Left ventricle myocardium inferior (tissue), 1 donor: ENCODE measurements around the gene BMPR2. TPM values are rescaled to one million over a fixed set of nuclear protein-coding genes. Genes with fewer than 3 reads are reported as not detected.
"Not testable (repeated sequence)": the region's sequence is repeated elsewhere in the genome, so short reads cannot be mapped to it uniquely, and the experiment has no call there.

Experiments
- DNase-seq: peaks from one replicate; pipeline ENCODE4 v3.0.0-alpha.2; 2020
- H3K27ac ChIP-seq: fragments of 200-600 bp; replicated peaks from 2 replicates; pipeline ENCODE4 v1.8.0; 2021
- H3K27me3 ChIP-seq: fragments of 200-600 bp; 2 replicates; pipeline ENCODE4 v1.8.0; 2021; ENCODE audit warnings: low read depth
- H3K36me3 ChIP-seq: fragments of 200-600 bp; 2 replicates; pipeline ENCODE4 v1.8.0; 2021
- H3K4me1 ChIP-seq: fragments of 200-600 bp; 2 replicates; pipeline ENCODE4 v1.8.0; 2021
- H3K4me3 ChIP-seq: fragments of 200-600 bp; 2 replicates; pipeline ENCODE4 v1.8.0; 2021; ENCODE audit warnings: mild to moderate bottlenecking, moderate library complexity
- H3K9me3 ChIP-seq: fragments of 200-600 bp; replicated peaks from 2 replicates; pipeline ENCODE4 v1.8.0; 2021
- CTCF ChIP-seq: fragments of 200-600 bp; IDR thresholded peaks from 2 replicates; pipeline ENCODE4 v1.8.0; 2021; ENCODE audit warnings: antibody characterized with exemption, mild to moderate bottlenecking, borderline replicate concordance
- intact Hi-C: fragments of 100-400 bp; cut with micrococcal nuclease; formaldehyde crosslinking; loops from one replicate; pipeline ENCODE4 v1.11.0; 2022
- total RNA-seq: library from RNA; stranded (reverse); fragmentation: NEBNext Ultra II Directional; extraction: Animal tissue kit (Norgen Biotek cat#: 25700); gene quantifications from one replicate; pipeline ENCODE4 v1.2.1, GENCODE V29; 2021
- donor health status: DM: no; HTN: yes; CAD: no; lungs with severe emphysema.

The BMPR2 gene
- total RNA-seq, 1 donor from 2014 or later = 51.7 TPM

- intact Hi-C loops = no loop called here
Observed at GRCh38 chr2:202491514-202491913, 115.4 kb downstream of the BMPR2 start.

GRCh38 chr2:202494300-202495229, 118.4 kb downstream of the BMPR2 start:
- intact Hi-C loops = no loop called here
- peak overlapping the region; percentile 14 for H3K27ac ChIP-seq
- DNase-seq = no peak

More at GRCh38 chr2:202491514-202491913, 115.4 kb downstream of the BMPR2 start:
- DNase-seq = no peak
- H3K27ac ChIP-seq = no peak overlapping the region
- peaks cover 51% of the 10 kb centered on the region for H3K4me1 ChIP-seq
- no peak for TF ChIP-seq CTCF
- H3K9me3 ChIP-seq = no peaks in the 10 kb centered on the region
- no peak overlapping the region for H3K4me3 ChIP-seq
- no peaks in the 10 kb centered on the region for H3K27me3 ChIP-seq
- H3K36me3 ChIP-seq = no peaks in the 10 kb centered on the region

GRCh38 chr2:202495230-202495604, 119.1 kb downstream of the BMPR2 start:
- TF ChIP-seq CTCF = no peak
- H3K27me3 ChIP-seq = no peaks in the 10 kb centered on the region
- no peak for DNase-seq
- no peak overlapping the region for H3K27ac ChIP-seq
- intact Hi-C loops = no loop called here
- H3K9me3 ChIP-seq = no peaks in the 10 kb centered on the region
- H3K36me3 ChIP-seq = no peaks in the 10 kb centered on the region
- no peak overlapping the region for H3K4me3 ChIP-seq
- H3K4me1 ChIP-seq = peaks cover 48% of the 10 kb centered on the region

More at GRCh38 chr2:202494300-202495229, 118.4 kb downstream of the BMPR2 start:
- Histone ChIP-seq H3K27me3 (no peaks in the 10 kb centered on the region), H3K36me3 (no peaks in the 10 kb centered on the region), H3K4me3 (no peak overlapping the region), H3K4me1 (peaks cover 52% of the 10 kb centered on the region), H3K9me3 (no peaks in the 10 kb centered on the region)
- TF ChIP-seq CTCF = no peak

GRCh38 chr2:202496835-202497472, 120.8 kb downstream of the BMPR2 start:
- intact Hi-C loops, H3K9me3 ChIP-seq, H3K36me3 ChIP-seq, H3K4me3 ChIP-seq, DNase-seq, H3K27ac ChIP-seq, H3K27me3 ChIP-seq: not testable (repeated sequence)
- peaks cover 31% of the 10 kb centered on the region for H3K4me1 ChIP-seq

GRCh38 chr2:202497473-202497866, 121.3 kb downstream of the BMPR2 start:
- H3K9me3 ChIP-seq, H3K4me3 ChIP-seq, H3K27ac ChIP-seq, DNase-seq, intact Hi-C loops, H3K27me3 ChIP-seq, H3K36me3 ChIP-seq: not testable (repeated sequence)
- peaks cover 27% of the 10 kb centered on the region for H3K4me1 ChIP-seq

GRCh38 chr2:202499841-202500240, 123.7 kb downstream of the BMPR2 start:
- H3K4me3 ChIP-seq, intact Hi-C loops, H3K27ac ChIP-seq, H3K27me3 ChIP-seq, DNase-seq, H3K9me3 ChIP-seq, H3K4me1 ChIP-seq: not testable (repeated sequence)
- H3K36me3 ChIP-seq = peaks cover 16% of the 10 kb centered on the region

- H3K9me3 ChIP-seq, H3K27ac ChIP-seq, H3K4me1 ChIP-seq, H3K27me3 ChIP-seq, intact Hi-C loops, DNase-seq, H3K4me3 ChIP-seq: not testable (repeated sequence)
- H3K36me3 ChIP-seq = peaks cover 16% of the 10 kb centered on the region
Observed at GRCh38 chr2:202503276-202503675, 127.1 kb downstream of the BMPR2 start.
